ENCODE data around the gene AGPS. TPM values are rescaled to one million over a fixed set of nuclear protein-coding genes. Genes with fewer than 3 reads are reported as not detected.

The AGPS gene
- total RNA-seq, 2 donors from 2014 or later, result 17.5 to 21.7 TPM

- no peak for TF ChIP-seq CTCF (IDR thresholded peaks at IDR 0.05)
- ATAC-seq (ENCODE audit: insufficient number of reproducible peaks, low FRiP score, low read depth), result no peak
Measured at GRCh38 chr2:177541258-177541991, 148.9 kb downstream of the AGPS start.

GRCh38 chr2:177542396-177542795, 149.8 kb downstream of the AGPS start:
- Histone ChIP-seq H3K4me3 (no peak overlapping the region), H3K4me1 (ENCODE audit: control insufficient read depth in 1 of 2, low read depth in 2 of 2) (no peaks in the 10 kb centered on the region), H3K9me3 (no peaks in the 10 kb centered on the region), H3K27me3 (replicated peaks; ENCODE audit: insufficient read depth) (no peaks in the 10 kb centered on the region), H3K36me3 (no peaks in the 10 kb centered on the region), H3K27ac (no peak overlapping the region)
- DNase-seq (ENCODE audit: low spot score), result no peak
- ATAC-seq (ENCODE audit: insufficient number of reproducible peaks, low FRiP score, low read depth), result no peak
- no peak for TF ChIP-seq CTCF (IDR thresholded peaks at IDR 0.05)

More at GRCh38 chr2:177541258-177541991, 148.9 kb downstream of the AGPS start:
- no peak overlapping the region for H3K4me3 ChIP-seq
- DNase-seq (ENCODE audit: low spot score), result no peak
- no peaks in the 10 kb centered on the region for H3K9me3 ChIP-seq
- H3K36me3 ChIP-seq, result no peaks in the 10 kb centered on the region
- no peak overlapping the region for H3K27ac ChIP-seq
- no peaks in the 10 kb centered on the region for H3K27me3 ChIP-seq (replicated peaks; ENCODE audit: insufficient read depth)
- no peaks in the 10 kb centered on the region for H3K4me1 ChIP-seq (ENCODE audit: control insufficient read depth in 1 of 2, low read depth in 2 of 2)

- no peak for TF ChIP-seq CTCF (IDR thresholded peaks at IDR 0.05)
- Histone ChIP-seq H3K4me1 (ENCODE audit: control insufficient read depth in 1 of 2, low read depth in 2 of 2) (no peaks in the 10 kb centered on the region), H3K9me3 (no peaks in the 10 kb centered on the region), H3K27ac (no peak overlapping the region), H3K36me3 (no peaks in the 10 kb centered on the region), H3K27me3 (replicated peaks; ENCODE audit: insufficient read depth) (no peaks in the 10 kb centered on the region), H3K4me3 (no peak overlapping the region)
- ATAC-seq (ENCODE audit: insufficient number of reproducible peaks, low FRiP score, low read depth) (no peak), DNase-seq (ENCODE audit: low spot score) (no peak)
Measured at GRCh38 chr2:177543007-177543760, 150.6 kb downstream of the AGPS start.

GRCh38 chr2:177545143-177545542, 152.6 kb downstream of the AGPS start:
- no peaks in the 10 kb centered on the region for H3K4me1 ChIP-seq (ENCODE audit: control insufficient read depth in 1 of 2, low read depth in 2 of 2)

More at GRCh38 chr2:177545143-177545542, 152.6 kb downstream of the AGPS start:
- no peaks in the 10 kb centered on the region for H3K27me3 ChIP-seq (replicated peaks; ENCODE audit: insufficient read depth)
- H3K36me3 ChIP-seq, result no peaks in the 10 kb centered on the region
- H3K9me3 ChIP-seq, result no peaks in the 10 kb centered on the region
- TF ChIP-seq CTCF (IDR thresholded peaks at IDR 0.05), result no peak
- no peak overlapping the region for H3K4me3 ChIP-seq
- DNase-seq (ENCODE audit: low spot score) (no peak), ATAC-seq (ENCODE audit: insufficient number of reproducible peaks, low FRiP score, low read depth) (no peak)
- no peak overlapping the region for H3K27ac ChIP-seq
